Activated T-helper 1 cell treated with Interleukin-2 at 50 U/mL for 16 hours (primary cell): ENCODE data around the gene BCO2.
"Not testable (repeated sequence)": the region's sequence is repeated elsewhere in the genome, so short reads cannot be mapped to it uniquely, and the experiment has no call there.

Experiments
- DNase-seq: peaks from one replicate; pipeline ENCODE4 v3.0.0-alpha.2; 2020; ENCODE audit warnings: low read depth

BCO2 gene

DNA sequence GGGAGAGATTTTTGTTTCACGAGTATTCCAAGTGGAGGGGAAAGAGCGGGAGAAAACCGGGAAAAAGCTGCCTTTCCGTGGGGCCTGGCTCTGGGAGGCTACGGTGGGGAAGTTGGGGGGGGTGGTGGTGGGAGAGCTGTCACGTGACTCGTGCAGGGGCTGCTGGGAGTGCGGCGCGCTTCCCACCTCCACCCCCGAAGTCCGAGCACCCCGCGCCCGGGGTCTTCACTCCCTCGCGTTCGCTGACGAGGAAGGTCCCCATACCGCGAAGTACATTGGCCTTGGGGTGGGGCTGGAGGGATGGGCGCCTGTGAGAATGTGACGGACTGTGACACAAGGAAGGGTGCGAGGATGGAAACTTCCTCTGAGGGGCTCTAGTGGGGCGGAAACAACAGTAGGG lies 8.2 kb upstream of the BCO2 start, which contains the start of gene TEX12:
Gene TEX12, plus strand, starts transcription at position 228 of the 400 bp plus-strand sequence. CDS start 1,897 bp downstream, outside the sequence.
- no peak for DNase-seq

DNA sequence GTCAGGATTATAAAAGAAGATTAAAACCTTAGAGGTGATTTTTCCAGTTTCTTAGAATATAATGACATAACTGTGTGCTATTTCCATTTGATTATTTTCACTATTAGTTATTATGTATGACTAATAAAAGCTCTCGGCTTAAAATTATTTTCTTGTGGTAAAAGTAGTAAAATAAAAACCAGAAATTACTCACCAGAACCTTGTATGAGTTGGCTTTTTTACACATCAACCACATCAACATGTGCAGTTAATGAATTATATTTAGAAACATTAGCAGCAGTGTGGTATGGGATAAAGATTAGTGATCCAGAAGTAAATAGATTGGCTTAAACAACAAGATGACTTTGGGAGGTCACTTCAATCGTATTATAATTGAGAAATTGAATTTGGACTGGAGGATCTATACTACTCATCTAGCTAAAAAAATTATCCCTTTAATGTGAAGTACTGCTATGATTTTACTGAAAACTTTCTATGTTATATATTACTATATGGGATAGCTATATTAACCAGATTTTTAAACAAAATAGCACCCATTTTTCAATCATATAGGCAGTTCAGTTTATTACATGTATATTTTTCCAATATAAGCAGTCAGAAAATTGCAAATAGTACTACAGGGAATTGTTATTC lies 2.8 kb upstream of the BCO2 start:
- no peak for DNase-seq

DNA sequence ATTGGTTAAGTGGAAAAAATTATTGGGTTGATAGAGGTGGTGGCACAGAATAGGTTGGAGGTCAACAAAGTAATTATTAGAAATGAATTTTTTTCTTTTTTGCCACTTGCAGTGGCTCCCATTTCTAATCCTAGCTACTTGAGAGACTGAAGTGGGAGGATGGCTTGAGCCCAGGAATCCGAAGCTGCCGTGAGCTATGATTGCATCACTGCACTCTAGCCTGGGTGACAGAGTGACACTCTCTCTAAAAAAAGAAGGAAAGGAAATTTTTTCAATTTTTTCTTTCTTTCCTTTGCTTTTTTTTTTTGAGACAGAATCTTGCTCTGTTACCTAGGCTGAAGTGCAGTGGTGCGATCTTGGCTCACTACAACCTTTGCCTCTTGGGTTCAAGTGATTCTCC lies 2.2 kb upstream of the BCO2 start:
- no peak for DNase-seq

DNA sequence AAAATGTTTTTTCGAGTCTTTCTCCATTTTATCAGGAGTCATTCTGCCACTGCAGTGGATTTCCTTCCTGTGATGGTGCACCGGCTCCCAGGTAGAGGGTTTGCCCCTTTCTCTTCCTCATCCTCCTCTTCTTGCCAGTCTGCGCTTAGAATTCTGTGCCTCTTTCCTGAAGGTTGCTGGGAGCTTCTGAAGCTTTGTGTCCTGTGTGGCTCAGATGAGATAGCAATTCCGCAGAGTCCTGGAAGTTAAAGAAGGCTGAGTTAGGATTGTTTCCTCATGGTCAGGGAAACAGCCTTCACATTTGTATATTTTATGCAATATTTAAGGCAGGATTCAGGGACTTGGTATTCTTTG lies 264 bp downstream of the BCO2 start:
- DNase-seq, result no peak

DNA sequence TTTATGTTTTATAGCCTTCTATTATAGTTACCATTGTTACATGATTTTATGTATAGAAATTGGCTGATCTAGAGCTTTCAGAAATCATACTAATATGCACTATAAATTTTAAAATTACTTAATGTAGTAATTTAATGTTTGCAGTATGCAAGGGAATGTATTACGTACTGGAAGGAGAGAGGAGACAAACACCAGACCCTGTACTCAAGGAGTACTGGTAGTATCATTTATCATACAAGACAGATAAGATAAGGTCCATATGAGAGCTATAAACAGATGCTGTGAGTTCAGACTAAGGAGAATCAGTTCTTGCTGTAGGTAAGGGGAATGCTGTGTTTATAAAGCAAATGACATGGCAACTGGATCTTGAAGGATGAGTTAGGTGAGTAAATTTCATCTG lies 765 bp downstream of the BCO2 start:
- no peak for DNase-seq

DNA sequence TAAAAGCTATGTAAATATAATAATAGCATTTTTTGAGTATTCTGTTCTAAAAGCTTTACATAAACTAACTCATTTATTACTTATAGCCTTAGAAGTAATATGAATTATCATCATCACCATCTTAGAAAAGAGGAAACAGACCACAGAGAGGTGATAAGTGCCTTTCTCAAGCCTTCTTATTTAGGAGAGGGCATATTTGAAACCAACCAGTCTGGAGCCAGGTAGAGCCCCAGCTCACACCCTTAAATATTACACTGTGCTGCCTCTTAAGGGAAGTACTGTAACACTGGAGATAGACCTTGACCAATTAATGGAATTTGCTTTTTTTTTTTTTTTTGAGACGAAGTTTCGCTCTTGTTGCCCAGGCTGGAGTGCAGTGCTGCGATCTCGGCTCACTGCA lies 2.3 kb downstream of the BCO2 start:
- DNase-seq, result no peak

DNA sequence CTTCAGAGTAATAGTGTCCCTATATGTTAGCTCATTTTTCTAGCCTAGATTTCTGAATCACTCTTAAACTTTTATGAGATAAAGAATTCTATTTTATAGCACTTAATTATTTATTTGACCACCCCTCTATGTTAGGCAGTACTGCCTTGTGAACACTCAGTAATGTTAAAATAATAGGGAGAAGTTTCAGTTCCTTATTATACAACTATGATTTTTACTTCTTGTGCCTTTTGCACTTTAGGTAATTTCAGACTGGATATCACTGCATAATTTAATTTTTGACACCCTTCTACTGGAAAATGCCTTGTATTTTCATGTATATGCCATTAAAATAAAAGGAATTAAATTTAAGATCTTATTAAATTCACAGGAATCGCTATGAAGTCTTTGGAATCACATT lies 3.1 kb downstream of the BCO2 start:
- no peak for DNase-seq

DNA sequence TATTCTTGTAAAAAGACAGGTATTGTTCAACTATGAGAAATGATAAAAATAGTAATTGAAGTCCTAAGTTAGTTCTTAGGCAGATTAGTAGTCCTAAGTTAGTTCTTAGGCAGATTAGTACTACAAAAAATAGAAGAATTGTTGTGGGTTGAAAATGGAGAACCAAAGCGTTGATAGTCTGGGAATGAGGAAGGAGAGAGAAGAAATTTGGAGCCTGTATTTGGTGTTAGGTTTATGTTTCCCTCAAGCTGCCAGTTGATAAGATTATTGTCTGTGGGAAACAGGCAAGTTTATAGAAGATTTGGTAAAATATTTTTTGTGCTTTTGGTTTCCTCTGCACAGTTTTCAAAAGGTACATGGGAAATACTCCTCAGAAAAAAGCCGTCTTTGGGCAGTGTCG lies 3.6 kb downstream of the BCO2 start:
- no peak for DNase-seq

DNA sequence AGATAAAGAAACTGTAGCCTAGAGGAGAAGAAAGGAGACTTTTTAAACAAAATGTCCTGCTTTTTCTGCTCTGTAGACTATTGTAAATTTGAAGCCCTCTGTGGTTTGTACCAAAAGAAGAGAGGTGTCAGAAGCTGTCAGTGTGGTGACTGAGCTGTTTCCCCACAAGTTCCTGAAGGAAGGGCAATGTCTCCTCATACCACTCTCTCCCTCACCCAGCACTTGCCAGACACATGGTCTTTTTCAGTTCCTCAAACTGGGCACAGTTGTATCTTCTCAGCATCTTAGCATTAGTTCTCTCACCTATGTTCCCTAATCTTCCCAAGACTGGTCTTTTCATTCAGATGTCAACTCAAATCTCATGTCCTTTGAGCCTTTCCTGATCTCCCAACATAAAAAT lies 4.3 kb downstream of the BCO2 start:
- DNase-seq, result no peak

DNA sequence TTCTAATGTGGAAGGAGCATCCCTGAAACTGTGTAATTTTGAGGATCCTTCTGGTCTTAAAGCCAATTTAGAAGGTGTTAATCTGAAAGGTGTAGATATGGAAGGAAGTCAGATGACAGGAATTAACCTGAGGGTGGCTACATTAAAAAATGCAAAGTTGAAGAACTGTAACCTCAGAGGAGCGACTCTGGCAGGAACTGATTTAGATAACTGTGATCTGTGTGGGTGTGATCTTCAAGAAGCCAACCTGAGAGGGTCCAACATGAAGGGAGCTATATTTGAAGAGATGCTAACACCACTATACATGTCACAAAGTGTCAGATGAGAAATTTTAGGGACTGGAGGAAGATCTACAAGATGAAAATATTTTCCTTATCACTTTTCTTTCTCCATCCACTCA lies 7.6 kb downstream of the BCO2 start:
- DNase-seq, result no peak

DNA sequence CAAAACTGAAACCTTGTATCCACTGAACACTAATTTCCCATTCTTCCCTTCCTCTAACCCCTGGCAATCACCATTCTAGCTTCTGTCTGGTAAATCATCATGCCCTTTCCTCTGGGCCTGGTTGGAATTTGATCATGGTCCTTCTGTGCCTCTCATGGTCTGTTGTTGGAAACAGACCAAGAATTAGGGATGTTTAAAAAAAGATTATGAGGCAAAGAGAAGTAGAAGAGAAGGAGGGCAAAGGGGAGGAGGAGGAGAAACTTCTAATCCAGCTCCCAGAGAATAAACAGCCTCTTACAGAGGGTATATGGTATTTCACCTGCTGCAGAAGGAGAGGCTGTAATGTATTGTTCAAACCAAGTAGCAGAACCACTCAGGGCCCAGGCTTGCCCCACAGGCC lies 10.6 kb downstream of the BCO2 start:
- DNase-seq, result no peak

DNA sequence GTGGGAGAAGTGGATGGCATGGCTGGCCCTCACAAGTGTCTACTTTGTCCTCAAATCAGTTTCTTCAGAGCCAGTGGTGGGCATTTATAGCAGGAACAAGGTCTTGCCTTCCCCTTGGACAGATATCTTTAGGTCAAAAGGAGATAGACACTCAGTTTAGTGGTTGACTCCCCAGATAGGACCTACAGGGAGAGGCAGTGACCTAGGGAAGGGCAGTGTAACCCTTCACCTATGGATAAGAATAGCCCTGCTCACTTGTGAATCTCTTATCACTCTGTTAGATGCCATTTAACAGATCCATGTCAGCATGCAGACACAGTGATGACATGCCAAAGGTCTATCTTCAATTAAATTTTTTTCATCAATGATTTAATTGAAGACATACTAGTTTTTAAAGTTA lies 11.0 kb downstream of the BCO2 start:
- DNase-seq, result no peak

DNA sequence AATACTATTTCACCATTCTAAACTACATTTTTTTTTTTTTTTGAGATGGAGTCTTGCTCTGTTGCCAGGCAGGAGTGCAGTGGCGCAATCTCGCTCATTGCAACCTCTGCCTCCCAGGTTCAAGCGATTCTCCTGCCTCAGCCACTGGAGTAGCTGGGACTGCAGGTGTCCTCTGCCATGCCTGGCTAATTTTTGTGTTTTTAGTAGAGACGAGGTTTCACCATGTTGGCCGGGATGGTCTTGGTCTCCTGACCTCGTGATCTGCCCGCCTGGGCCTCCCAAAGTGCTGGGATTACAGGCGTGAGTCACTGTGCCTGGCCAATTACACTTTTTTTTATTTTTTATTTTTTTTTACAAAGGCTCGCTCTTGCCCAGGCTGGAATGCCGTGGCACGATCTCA lies 19.8 kb downstream of the BCO2 start:
- not testable (repeated sequence) for DNase-seq

DNA sequence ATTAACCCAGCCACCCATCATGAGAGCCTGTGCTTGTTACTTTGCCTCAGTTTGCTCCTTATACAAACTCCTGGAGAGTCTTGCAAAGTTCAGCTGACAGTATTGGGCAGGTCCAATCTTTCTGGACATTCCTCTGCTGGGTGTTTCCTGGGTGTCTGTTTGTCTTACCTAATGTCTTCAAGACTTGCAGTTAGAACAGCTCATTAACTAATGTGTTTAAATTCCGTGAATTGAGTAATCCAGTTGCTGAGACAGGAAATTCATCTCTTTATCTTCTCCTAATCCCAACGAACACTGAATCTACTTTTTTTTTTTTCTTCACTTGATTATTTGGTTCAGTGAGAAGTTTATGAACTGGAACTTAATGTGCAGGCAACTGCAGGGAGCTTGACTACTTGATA lies 20.6 kb downstream of the BCO2 start:
- DNase-seq, result no peak

DNA sequence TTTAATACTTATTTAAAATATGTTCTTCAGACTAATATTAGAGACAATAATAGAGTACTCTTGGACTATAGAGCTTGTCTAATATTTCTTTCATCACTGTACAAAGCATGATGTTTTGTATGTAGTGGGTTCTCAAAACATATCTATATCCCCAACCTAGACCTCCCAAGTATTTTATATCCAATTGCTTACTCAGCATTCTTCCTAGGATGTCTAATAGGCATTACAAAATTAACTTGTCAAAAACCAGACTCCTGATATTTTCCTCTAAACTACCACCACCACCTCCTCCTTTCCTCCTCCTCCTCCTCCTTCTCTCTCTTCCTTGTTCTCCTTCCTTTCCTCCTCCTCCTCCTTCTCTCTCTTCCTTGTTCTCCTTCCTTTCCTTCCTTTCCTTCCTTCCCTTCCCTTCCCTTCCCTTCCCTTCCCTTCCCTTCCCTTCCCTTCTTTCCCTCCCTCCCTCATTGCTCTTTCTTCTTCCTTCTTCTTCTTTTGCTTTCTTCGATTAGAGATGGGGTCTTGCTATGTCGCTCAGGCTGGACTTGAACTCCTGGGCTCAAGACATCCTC lies 21.3 kb downstream of the BCO2 start:
- no peak for DNase-seq

DNA sequence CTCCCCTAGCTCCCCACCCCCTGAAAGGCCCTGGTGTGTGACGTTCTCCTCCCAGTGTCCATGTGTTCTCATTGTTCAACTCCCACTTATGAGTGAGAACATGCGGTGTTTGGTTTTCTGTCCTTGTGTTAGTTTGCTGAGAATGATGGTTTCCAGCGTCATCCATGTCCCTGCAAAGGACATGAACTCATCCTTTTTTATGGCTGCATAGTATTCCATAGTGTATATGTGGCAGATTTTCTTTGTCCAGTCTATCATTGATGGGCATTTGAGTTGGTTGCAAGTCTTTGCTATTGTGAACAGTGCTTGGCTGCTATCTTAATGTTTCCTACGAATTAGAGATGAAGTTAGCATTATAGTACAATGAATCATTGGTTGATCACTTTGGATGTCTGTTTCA lies 23.8 kb downstream of the BCO2 start:
- not testable (repeated sequence) for DNase-seq

DNA sequence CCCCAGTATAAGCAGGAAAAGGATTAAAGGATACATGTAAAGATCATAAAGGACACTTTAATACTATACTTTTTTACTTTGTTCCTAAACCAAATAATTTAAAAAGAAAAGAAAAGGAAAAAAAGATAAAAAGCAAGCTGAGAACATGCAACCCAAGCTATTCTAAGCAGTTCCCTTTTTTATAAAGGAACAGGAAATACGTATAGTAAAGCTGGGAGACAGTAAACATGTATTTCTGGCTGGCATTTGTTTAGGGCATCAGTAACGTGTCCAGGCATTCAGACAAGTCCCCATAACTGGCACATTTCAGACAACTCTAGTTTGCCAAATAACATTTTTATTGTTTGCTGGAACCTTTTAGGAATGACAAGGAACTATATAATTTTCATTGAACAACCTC lies 24.9 kb downstream of the BCO2 start:
- no peak for DNase-seq

DNA sequence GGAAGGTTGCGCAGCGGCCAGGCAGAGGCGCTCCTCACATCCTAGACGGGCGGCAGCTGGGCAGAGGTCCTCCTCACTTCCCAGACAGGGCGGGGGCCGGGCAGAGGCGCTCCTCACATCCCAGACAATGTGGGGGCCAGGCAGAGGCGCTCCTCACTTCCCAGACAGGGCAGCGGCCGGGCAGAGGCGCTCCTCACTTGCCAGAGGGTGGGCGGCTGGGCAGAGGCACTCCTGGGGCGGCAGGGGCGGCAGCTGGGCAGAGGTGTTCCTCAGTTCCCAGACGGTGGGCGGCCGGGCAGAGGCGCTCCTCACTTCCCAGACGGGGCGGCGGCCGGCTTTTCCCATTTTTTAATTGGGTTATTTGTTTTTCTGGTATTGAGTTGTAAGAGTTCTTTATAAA lies 30.8 kb downstream of the BCO2 start:
- DNase-seq, result no peak

DNA sequence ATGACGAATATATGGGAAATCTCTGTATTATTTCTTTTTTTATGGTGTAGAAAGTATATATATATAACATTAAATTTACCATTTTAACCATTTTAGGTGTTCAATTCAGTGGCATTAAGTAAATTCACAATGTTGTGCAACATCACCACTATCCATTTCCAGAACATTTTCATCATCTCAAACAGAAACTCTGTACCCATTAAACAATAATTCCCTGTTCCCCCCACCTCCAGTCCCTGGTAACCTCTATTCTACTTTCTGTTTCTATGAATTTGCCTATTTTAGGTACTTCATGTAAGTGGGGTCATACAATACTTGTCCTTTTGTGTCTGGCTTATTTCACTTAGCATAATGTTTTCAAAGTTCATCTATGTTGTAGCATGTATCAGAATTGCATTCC lies 35.6 kb downstream of the BCO2 start:
- DNase-seq, result no peak

DNA sequence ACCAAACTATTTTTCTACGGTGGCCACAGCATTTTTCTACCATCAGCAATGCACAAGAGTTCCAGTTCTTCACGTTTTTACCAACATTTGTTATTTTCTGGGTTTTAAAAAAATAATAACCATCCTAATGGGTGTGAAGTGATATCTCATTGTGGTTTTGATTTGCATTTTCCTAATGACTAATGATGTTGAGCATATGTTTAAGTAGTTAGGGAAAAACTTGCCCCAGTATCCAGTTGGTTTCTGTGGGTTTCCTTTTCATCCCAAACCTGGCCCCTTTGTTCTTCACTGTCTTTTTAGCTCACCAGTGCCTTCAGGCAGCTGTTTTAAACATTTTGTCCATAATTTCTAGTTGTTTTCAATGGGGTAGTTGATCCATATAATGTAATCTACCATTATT lies 36.2 kb downstream of the BCO2 start:
- no peak for DNase-seq

DNA sequence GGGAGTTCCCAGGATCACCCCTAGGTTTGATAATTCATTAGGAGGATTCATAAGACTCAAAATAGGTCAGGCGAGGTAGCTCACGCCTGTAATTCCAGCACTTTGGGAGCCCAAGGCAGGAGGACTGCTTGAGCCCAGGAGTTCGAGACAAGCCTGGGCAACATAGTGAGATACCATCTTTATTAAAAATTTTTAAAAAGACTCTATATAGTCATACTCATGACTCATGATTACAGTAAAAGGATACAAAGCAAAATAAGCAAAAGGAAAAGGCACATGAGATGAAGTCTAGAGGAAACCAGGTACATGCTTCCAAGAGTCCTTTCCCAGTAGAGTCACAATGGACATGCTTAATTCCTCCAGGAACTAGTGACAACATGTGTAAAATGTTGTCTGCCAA lies 37.0 kb downstream of the BCO2 start:
- no peak for DNase-seq

DNA sequence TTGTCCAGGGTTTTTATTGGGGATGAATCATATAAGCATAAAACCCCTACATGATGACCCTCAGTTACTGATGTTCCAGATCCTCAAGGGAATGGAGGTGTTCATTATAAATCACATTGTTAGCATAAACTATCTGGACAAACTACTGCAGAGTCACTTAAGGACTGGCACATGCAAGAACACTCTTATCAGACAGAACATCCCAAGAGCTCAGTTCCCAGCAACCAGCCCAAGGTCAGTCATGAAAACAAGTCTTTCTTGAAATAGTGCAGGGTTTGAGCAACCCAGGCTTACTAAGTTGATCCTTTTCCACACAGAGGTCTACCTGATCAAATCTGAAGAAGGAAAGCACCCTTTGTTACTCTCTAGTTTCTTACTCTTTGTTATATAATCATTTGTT lies 37.4 kb downstream of the BCO2 start:
- DNase-seq, result no peak

DNA sequence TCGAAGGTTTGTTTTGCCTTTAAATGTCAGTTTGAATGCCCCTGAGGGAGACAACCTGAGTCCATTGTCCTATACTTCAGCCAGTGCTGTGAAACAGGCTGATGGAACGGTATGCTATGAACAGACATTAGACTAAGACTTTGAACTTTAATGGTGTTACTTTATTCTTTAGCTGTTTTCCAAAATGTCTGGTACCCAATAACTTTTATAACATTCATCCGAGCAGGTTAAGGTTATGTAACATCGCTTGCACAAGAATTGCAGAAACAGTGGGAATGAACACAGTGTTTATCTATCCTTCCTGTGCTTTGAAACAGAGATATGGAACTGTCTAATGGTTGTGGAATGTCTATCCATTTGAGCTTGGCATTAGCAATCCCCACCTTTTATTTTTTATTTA lies 38.4 kb downstream of the BCO2 start:
- no peak for DNase-seq

DNA sequence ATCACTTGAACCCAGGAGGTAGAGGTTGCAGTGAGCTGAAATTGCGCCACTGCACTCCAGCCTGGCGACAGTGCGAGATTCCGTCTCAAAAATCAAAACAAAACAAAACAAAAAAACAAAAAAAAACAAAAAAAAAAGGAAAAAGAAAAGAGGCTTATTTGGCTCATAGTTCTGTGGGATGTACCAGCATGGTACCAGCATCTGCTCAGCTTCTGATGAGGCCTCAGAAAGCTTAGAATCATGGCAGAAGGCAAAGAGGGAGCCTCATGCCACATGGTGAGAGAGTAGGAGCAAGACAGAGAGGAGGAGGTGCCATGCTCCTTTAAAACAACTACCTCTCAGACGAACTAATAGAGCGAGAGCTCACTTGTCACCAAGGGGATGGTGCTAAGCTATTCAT lies 40.3 kb downstream of the BCO2 start:
- DNase-seq, result no peak
